HG03139 (cell line): ENCODE data around the gene DHRS3.
"Not testable (repeated sequence)": the region's sequence is repeated elsewhere in the genome, so short reads cannot be mapped to it uniquely, and the experiment has no call there.

ENCODE experiments used
- ATAC-seq: cut with Tn5 transposase; IDR thresholded peaks from one replicate; pipeline ENCODE4 v1.9.1; 2021; ENCODE audit not compliant: unreplicated experiment

Gene DHRS3

GRCh38 chr1:12617901-12618660 lies at the start of gene DHRS3:
Gene DHRS3, minus strand, starts transcription at chr1:12618210. Its CDS starts 862 bp downstream, at chr1:12617348.
- no peak for ATAC-seq

GRCh38 chr1:12666141-12666735 lies 48.2 kb upstream of the DHRS3 start:
- no peak for ATAC-seq

- no peak for ATAC-seq
Observed at GRCh38 chr1:12665511-12665910, 47.5 kb upstream of the DHRS3 start.

- no peak for ATAC-seq
Observed at GRCh38 chr1:12662556-12662955, 44.5 kb upstream of the DHRS3 start.

GRCh38 chr1:12661606-12662219 lies 43.7 kb upstream of the DHRS3 start:
- ATAC-seq = no peak

- ATAC-seq = no peak
Observed at GRCh38 chr1:12658531-12659453, 40.8 kb upstream of the DHRS3 start.

- not testable (repeated sequence) for ATAC-seq
Observed at GRCh38 chr1:12657885-12658512, 40.0 kb upstream of the DHRS3 start.

GRCh38 chr1:12657060-12657884 lies 39.3 kb upstream of the DHRS3 start:
- no peak for ATAC-seq

- no peak for ATAC-seq
Observed at GRCh38 chr1:12656575-12656974, 38.6 kb upstream of the DHRS3 start.

GRCh38 chr1:12654657-12655056 lies 36.6 kb upstream of the DHRS3 start:
- ATAC-seq = no peak

- ATAC-seq = no peak
Observed at GRCh38 chr1:12654004-12654567, 36.1 kb upstream of the DHRS3 start.

GRCh38 chr1:12649971-12650421 lies 32.0 kb upstream of the DHRS3 start:
- no peak for ATAC-seq

- ATAC-seq = no peak
Observed at GRCh38 chr1:12648741-12649140, 30.7 kb upstream of the DHRS3 start.

GRCh38 chr1:12645401-12645800 lies 27.4 kb upstream of the DHRS3 start:
- ATAC-seq = not testable (repeated sequence)

- ATAC-seq = no peak
Observed at GRCh38 chr1:12644829-12645228, 26.8 kb upstream of the DHRS3 start.

GRCh38 chr1:12644237-12644636 lies 26.2 kb upstream of the DHRS3 start:
- no peak for ATAC-seq

- no peak for ATAC-seq
Observed at GRCh38 chr1:12643785-12644184, 25.8 kb upstream of the DHRS3 start, which contains the start of gene AADACL4. Gene AADACL4, plus strand, starts transcription at chr1:12644085. Its CDS starts 462 bp downstream, at chr1:12644547.

- ATAC-seq = no peak
Observed at GRCh38 chr1:12643079-12643478, 25.1 kb upstream of the DHRS3 start.

GRCh38 chr1:12640958-12641272 lies 22.9 kb upstream of the DHRS3 start:
- no peak for ATAC-seq
